Fibroblast of lung (primary cell): ENCODE data around the gene C5orf63.

ENCODE experiments used
- EZH2 ChIP-seq: IDR thresholded peaks from 2 replicates; pipeline ENCODE4 v1.5.1; 2012; ENCODE audit warnings: low read length, control low read depth, mild to moderate bottlenecking; ENCODE audit errors: missing control alignments
- TF ChIP-seq, protein P1 (sequence below), 2 donors: IDR thresholded peaks in 1 of 2; conservative IDR thresholded peaks in 1 of 2; 1 replicate in 1 of 2; 2 replicates in 1 of 2; pipeline ENCODE4 v1.5.1; 2011 to 2012; ENCODE audit warnings: low read length in 2 of 2, control low read depth in 1 of 2, inconsistent platforms in 1 of 2, low read depth in 1 of 2, mild to moderate bottlenecking in 1 of 2

DNA sequence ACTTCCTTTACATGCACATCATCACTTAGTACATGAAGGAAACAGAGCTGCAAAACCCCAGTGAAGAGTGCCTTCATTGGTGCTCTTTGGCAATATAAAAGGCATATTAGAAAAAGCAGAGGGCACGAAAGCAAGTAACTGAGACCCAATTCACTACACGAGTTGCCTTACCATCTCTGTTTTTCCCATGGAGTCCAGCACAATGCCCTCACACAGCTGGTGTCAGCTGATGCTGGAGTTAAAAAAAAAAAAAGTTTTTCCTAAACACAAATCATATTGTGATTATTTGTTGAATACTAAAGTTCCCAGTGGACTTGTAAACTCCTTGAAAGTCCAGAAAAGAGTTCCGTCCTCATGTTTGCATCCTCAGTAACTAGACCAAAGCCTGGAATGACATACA, 68.6 kb downstream of the C5orf63 start:
- TF ChIP-seq, protein P1, sequence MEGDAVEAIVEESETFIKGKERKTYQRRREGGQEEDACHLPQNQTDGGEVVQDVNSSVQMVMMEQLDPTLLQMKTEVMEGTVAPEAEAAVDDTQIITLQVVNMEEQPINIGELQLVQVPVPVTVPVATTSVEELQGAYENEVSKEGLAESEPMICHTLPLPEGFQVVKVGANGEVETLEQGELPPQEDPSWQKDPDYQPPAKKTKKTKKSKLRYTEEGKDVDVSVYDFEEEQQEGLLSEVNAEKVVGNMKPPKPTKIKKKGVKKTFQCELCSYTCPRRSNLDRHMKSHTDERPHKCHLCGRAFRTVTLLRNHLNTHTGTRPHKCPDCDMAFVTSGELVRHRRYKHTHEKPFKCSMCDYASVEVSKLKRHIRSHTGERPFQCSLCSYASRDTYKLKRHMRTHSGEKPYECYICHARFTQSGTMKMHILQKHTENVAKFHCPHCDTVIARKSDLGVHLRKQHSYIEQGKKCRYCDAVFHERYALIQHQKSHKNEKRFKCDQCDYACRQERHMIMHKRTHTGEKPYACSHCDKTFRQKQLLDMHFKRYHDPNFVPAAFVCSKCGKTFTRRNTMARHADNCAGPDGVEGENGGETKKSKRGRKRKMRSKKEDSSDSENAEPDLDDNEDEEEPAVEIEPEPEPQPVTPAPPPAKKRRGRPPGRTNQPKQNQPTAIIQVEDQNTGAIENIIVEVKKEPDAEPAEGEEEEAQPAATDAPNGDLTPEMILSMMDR (conservative IDR thresholded peaks at IDR 0.05 in 1 of 2, IDR thresholded peaks at IDR 0.05 in 1 of 2; ENCODE audit: low read depth in 1 of 2, low read length in 2 of 2), result no peak
- no peak for TF ChIP-seq EZH2
